Kidney tubule cell (primary cell): ENCODE results near the gene TNS3.
A peak's percentile ranks its signal among the peaks of the same experiment; 100 is the strongest.

Source experiments
- DNase-seq: peaks from one replicate; pipeline ENCODE4 v3.0.0-alpha.2; 2018; ENCODE audit warnings: low spot score

Gene TNS3

GRCh38 chr7:47255441-47255840 lies 326.5 kb downstream of the TNS3 start:
- peak; percentile 33 for DNase-seq

- no peak for DNase-seq
These were observed 326.9 kb downstream of the TNS3 start for GRCh38 chr7:47255007-47255406.

- peak; percentile 80 for DNase-seq
These were observed 327.6 kb downstream of the TNS3 start for GRCh38 chr7:47254081-47254977.

- DNase-seq: peak; percentile 85
These were observed 328.2 kb downstream of the TNS3 start for GRCh38 chr7:47253650-47254080.

- peak; percentile 7 for DNase-seq
These were observed 329.2 kb downstream of the TNS3 start for GRCh38 chr7:47252675-47253074.

GRCh38 chr7:47249361-47249760 lies 332.6 kb downstream of the TNS3 start:
- no peak for DNase-seq

GRCh38 chr7:47248797-47249196 lies 333.1 kb downstream of the TNS3 start:
- DNase-seq: no peak

GRCh38 chr7:47247132-47247531 lies 334.8 kb downstream of the TNS3 start:
- no peak for DNase-seq

GRCh38 chr7:47244692-47245091 lies 337.2 kb downstream of the TNS3 start:
- no peak for DNase-seq

- peak; percentile 67 for DNase-seq
These were observed 340.5 kb downstream of the TNS3 start for GRCh38 chr7:47241112-47242065.

- no peak for DNase-seq
These were observed 341.9 kb downstream of the TNS3 start for GRCh38 chr7:47239931-47240421.

GRCh38 chr7:47239034-47239433 lies 342.9 kb downstream of the TNS3 start:
- DNase-seq: no peak

GRCh38 chr7:47236480-47237129 lies 345.3 kb downstream of the TNS3 start:
- no peak for DNase-seq

- no peak for DNase-seq
These were observed 347.9 kb downstream of the TNS3 start for GRCh38 chr7:47233996-47234395.

- DNase-seq: peak; percentile 11
These were observed 349.0 kb downstream of the TNS3 start for GRCh38 chr7:47232751-47233412.

- no peak for DNase-seq
These were observed 350.3 kb downstream of the TNS3 start for GRCh38 chr7:47231627-47232026.

- DNase-seq: no peak
These were observed 350.9 kb downstream of the TNS3 start for GRCh38 chr7:47231032-47231431.

- DNase-seq: no peak
These were observed 353.4 kb downstream of the TNS3 start for GRCh38 chr7:47228386-47229014.

- peak; percentile 93 for DNase-seq
These were observed 354.1 kb downstream of the TNS3 start for GRCh38 chr7:47227762-47228177.

- DNase-seq: no peak
These were observed 355.2 kb downstream of the TNS3 start for GRCh38 chr7:47226696-47227095.
